Ovary (tissue), 3 donors: ENCODE results near the gene SRRM1.

ENCODE experiments used
- CTCF ChIP-seq, 3 donors: fragments of 450-650 bp in 2 of 3; fragments of 200-600 bp in 1 of 3; IDR thresholded peaks; one replicate each; pipeline versions ENCODE4 v1.5.1 to v1.8.0; 2016 to 2022; ENCODE audit warnings: antibody characterized with exemption in 3 of 3, mild to moderate bottlenecking in 1 of 3
- EP300 ChIP-seq: sonication (generic); formaldehyde crosslinking; IDR thresholded peaks from one replicate; pipeline ENCODE4 v1.6.1; 2017; ENCODE audit warnings: antibody characterized with exemption
- POLR2A ChIP-seq: fragments of 450-650 bp; IDR thresholded peaks from one replicate; pipeline ENCODE4 v1.6.1; 2017; ENCODE audit warnings: antibody characterized with exemption, mild to moderate bottlenecking, moderate library complexity
- donor health status: DM: no; HTN: no; CAD: no.

GRCh38 chr1:24709791-24710441 is 66.8 kb downstream of the SRRM1 start:
- TF ChIP-seq CTCF (IDR thresholded peaks at IDR 0.05) (no peak), POLR2A (no peak), EP300 (no peak)
